Kidney epithelial cell (primary cell): ENCODE measurements around the gene PAPSS2. TPM values are rescaled to one million over a fixed set of nuclear protein-coding genes. Genes with fewer than 3 reads are reported as not detected.

Source experiments
- DNase-seq: peaks from one replicate; pipeline ENCODE4 v3.0.0-alpha.2; 2010; ENCODE audit warnings: low read depth
- H3K27me3 ChIP-seq: 2 replicates; pipeline ENCODE4 v1.6.0; 2011; ENCODE audit warnings: low read length; ENCODE audit not compliant: control insufficient read depth, insufficient read depth
- H3K36me3 ChIP-seq: 2 replicates; pipeline ENCODE4 v1.5.1; 2011; ENCODE audit warnings: low read length; ENCODE audit not compliant: control insufficient read depth, insufficient read depth
- H3K4me3 ChIP-seq: 2 replicates; pipeline ENCODE4 v1.5.1; 2011; ENCODE audit warnings: low read depth, mild to moderate bottlenecking, control low read depth, low read length
- total RNA-seq: library from RNA; depleted of rRNA; stranded (reverse); fragments of >200 nt; gene quantifications from 2 replicates; pipeline ENCODE4 v1.2.3, GENCODE V29; 2015
- TF ChIP-seq, protein P1 (sequence below): IDR thresholded peaks from 2 replicates; pipeline ENCODE4 v1.5.1; 2011; ENCODE audit warnings: mild to moderate bottlenecking, moderate library complexity, low read length, control low read depth, inconsistent platforms; ENCODE audit not compliant: insufficient read depth, poor library complexity, severe bottlenecking

PAPSS2 gene
- total RNA-seq, 1 donor from 2014 or later, result 11.4 TPM

DNA sequence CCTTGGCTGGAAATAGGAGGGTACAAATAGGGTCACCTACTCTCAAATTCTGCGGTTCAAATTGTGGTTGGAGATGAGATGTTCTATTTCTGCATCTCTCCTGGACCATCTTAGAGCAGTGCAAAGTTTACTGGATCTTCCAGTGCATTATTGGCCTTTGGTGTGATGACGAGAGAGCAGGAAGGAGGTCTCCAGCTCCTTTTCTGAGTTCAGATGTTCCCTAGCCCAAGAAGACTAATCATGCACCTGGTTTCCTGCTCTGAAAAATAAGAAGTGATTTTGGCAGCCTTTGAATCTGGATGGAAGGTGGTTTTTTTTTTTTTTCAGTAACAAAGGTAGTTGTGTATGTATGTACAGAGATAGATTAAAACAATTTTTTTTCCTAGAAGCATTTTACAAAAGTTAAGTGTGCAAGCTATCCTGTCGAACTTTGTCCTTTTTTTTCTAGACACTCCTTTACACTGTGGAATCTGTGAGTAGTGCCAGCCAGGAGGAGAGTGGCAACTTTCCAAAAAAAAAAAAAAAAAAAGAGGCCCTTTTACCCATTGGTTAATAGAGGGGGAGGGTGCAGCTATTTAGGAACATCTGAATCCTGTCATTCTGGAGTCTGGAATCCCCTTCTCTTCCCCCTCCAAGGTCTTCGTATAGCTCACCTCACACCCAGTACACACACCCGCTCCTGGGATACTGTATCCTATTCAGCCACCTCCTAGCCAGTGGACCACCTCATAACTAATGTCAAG lies 26.3 kb downstream of the PAPSS2 start:
- TF ChIP-seq, protein P1, sequence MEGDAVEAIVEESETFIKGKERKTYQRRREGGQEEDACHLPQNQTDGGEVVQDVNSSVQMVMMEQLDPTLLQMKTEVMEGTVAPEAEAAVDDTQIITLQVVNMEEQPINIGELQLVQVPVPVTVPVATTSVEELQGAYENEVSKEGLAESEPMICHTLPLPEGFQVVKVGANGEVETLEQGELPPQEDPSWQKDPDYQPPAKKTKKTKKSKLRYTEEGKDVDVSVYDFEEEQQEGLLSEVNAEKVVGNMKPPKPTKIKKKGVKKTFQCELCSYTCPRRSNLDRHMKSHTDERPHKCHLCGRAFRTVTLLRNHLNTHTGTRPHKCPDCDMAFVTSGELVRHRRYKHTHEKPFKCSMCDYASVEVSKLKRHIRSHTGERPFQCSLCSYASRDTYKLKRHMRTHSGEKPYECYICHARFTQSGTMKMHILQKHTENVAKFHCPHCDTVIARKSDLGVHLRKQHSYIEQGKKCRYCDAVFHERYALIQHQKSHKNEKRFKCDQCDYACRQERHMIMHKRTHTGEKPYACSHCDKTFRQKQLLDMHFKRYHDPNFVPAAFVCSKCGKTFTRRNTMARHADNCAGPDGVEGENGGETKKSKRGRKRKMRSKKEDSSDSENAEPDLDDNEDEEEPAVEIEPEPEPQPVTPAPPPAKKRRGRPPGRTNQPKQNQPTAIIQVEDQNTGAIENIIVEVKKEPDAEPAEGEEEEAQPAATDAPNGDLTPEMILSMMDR, result no peak
- no peak for DNase-seq
- H3K27me3 ChIP-seq, result no peaks in the 10 kb centered on the region
- H3K36me3 ChIP-seq, result no peaks in the 10 kb centered on the region
- no peak overlapping the region for H3K4me3 ChIP-seq

- TF ChIP-seq, protein P1, result no peak
- no peak overlapping the region for H3K4me3 ChIP-seq
- H3K27me3 ChIP-seq, result no peaks in the 10 kb centered on the region
- no peaks in the 10 kb centered on the region for H3K36me3 ChIP-seq
- no peak for DNase-seq
Observed at GRCh38 chr10:87691506-87692070, 31.9 kb downstream of the PAPSS2 start.

GRCh38 chr10:87692956-87693484 lies 33.3 kb downstream of the PAPSS2 start:
- no peaks in the 10 kb centered on the region for H3K36me3 ChIP-seq
- no peaks in the 10 kb centered on the region for H3K27me3 ChIP-seq
- H3K4me3 ChIP-seq, result no peak overlapping the region
- TF ChIP-seq, protein P1, result no peak
- DNase-seq, result no peak

- no peak overlapping the region for H3K4me3 ChIP-seq
- no peak for DNase-seq
- TF ChIP-seq, protein P1, result no peak
- H3K36me3 ChIP-seq, result no peaks in the 10 kb centered on the region
- H3K27me3 ChIP-seq, result no peaks in the 10 kb centered on the region
Observed at GRCh38 chr10:87694011-87694794, 34.5 kb downstream of the PAPSS2 start.

DNA sequence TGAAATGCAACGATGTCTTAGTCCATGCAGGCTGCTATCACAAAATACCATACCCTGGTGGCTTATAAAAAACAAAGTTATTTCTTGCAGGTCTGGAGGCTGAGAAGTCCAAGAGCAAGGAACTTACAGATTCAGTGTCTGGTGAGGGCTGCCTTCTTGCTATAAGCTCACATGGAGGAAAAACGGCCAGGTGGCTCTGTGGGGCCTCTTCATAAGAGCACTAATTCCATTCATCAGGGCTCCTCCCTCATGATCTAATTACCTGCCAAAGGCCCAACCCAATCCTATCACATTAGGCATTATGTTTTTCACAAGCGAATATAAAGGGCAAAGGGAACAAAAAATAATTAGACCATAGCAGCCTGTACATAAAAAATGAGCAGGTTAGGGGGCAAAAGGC lies 35.4 kb downstream of the PAPSS2 start:
- no peaks in the 10 kb centered on the region for H3K36me3 ChIP-seq
- TF ChIP-seq, protein P1, result no peak
- no peaks in the 10 kb centered on the region for H3K27me3 ChIP-seq
- H3K4me3 ChIP-seq, result no peak overlapping the region
- no peak for DNase-seq
